Activated CD4-positive, alpha-beta memory T cell treated with anti-CD3 and anti-CD28 coated beads for 36 hours (primary cell): Measurements from ENCODE around the gene CELF4. TPM values are rescaled to one million over a fixed set of nuclear protein-coding genes. Genes with fewer than 3 reads are reported as not detected.

Source experiments
- CTCF ChIA-PET: fragments of 350-600 bp; sonication (Branson Sonifier 250); formaldehyde crosslinking; loops from one replicate; lab custom pipeline; 2021; ENCODE audit warnings: antibody characterized with exemption, inconsistent platforms; lab: Charles Lee
- POLR2A ChIA-PET: fragments of 350-600 bp; sonication (Branson Sonifier 250); formaldehyde crosslinking; loops from one replicate; lab custom pipeline; 2021; ENCODE audit warnings: antibody characterized with exemption; lab: Charles Lee
- DNase-seq: peaks from one replicate; pipeline ENCODE4 v3.0.0-alpha.2; 2020
- H3K27ac Mint-ChIP-seq: one replicate; pipeline ENCODE4 v1.8.0; 2021; ENCODE audit warnings: mixed read lengths
- H3K27me3 Mint-ChIP-seq: one replicate; pipeline ENCODE4 v1.8.0; 2021; ENCODE audit warnings: mixed read lengths
- H3K36me3 Mint-ChIP-seq: one replicate; pipeline ENCODE4 v1.8.0; 2021; ENCODE audit warnings: mixed read lengths
- H3K4me1 Mint-ChIP-seq: one replicate; pipeline ENCODE4 v1.8.0; 2021; ENCODE audit warnings: low read depth, mixed read lengths
- H3K4me3 Mint-ChIP-seq: one replicate; pipeline ENCODE4 v1.8.0; 2021; ENCODE audit warnings: mild to moderate bottlenecking, mixed read lengths
- H3K9me3 Mint-ChIP-seq: one replicate; pipeline ENCODE4 v1.8.0; 2021; ENCODE audit warnings: mixed read lengths
- intact Hi-C: fragments of 100-400 bp; cut with micrococcal nuclease; formaldehyde crosslinking; loops from one replicate; pipeline ENCODE4 v1.15.1; 2023
- total RNA-seq, 2 experiments: library from RNA; stranded (reverse); gene quantifications; one replicate each; pipeline ENCODE4 v1.2.3, GENCODE V29; 2021

The CELF4 gene
- total RNA-seq, 2 experiments from 2014 or later, result not detected

GRCh38 chr18:37586656-37587225, 21.1 kb upstream of the CELF4 start:
- ChIA-PET CTCF (no interaction called here), POLR2A (no interaction called here)
- H3K27me3 Mint-ChIP-seq, result no peaks in the 10 kb centered on the region
- no peak overlapping the region for H3K4me3 Mint-ChIP-seq
- DNase-seq, result no peak
- H3K4me1 Mint-ChIP-seq, result no peaks in the 10 kb centered on the region
- no peaks in the 10 kb centered on the region for H3K36me3 Mint-ChIP-seq
- no peak overlapping the region for H3K27ac Mint-ChIP-seq
- peaks cover 3% of the 10 kb centered on the region for H3K9me3 Mint-ChIP-seq
- intact Hi-C loops, result no loop called here

DNA sequence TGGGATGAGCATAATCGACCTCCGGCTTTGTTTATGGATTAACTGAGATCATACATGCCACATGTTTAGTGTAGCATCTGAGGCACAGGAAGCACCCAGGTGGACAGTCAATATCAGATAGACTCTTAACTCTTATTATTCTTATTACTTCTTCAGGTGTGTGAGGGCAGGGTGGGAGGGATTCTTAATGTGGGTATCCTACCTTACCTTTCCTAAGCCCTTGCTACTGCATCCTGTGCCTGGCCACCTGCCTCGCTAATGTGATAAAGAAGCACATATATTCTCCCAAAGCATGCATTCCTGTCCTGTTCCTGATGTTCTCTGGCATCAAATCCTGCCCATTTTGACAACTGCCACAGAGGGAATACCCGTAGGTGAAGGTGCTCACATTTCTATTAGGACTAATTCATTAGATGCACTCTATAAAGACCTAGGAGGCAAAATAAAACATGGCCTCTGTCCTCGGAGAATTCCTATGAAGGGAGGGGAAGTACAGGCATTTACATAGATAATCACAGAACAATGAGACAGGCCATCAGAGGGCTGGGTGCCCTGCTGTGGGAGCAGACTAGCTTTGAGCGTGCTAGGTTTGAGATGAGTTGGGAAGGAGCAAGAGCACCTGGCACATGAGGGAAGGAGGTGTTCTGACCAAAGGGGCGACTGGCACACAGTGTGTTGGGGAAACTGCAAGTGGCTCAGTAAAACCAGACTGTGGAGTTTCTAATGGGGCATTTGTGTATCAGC, 19.5 kb upstream of the CELF4 start:
- DNase-seq, result no peak
- Mint-ChIP-seq H3K4me1 (no peaks in the 10 kb centered on the region), H3K36me3 (no peaks in the 10 kb centered on the region), H3K9me3 (no peaks in the 10 kb centered on the region), H3K4me3 (no peak overlapping the region), H3K27me3 (peaks cover 2% of the 10 kb centered on the region), H3K27ac (no peak overlapping the region)
- POLR2A ChIA-PET, result no interaction called here
- intact Hi-C loops, result no loop called here
- CTCF ChIA-PET, result no interaction called here

DNA sequence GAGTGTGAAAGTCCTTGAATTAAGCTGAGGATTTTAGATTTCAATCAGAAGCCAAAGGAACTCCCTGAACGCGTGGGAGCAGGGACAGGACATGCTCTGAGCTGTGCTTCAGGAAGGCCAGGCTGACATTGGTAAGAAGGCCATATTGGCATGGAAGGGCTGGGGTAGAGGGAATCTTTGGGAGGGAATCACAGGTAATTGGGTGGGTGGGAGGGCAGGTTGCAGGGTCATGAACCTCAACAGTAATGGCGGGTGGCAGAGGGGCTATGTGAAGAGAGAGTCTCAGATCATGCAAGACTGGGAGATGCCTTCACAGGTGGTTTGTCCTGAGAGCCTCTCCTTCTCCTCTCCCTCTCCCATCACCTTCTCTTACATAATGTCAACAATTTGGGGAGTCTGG, 18.6 kb upstream of the CELF4 start:
- ChIA-PET CTCF (no interaction called here), POLR2A (no interaction called here)
- intact Hi-C loops, result no loop called here
- no peak for DNase-seq
- Mint-ChIP-seq H3K27ac (no peak overlapping the region), H3K27me3 (peaks cover 2% of the 10 kb centered on the region), H3K4me1 (no peaks in the 10 kb centered on the region), H3K36me3 (no peaks in the 10 kb centered on the region), H3K9me3 (no peaks in the 10 kb centered on the region), H3K4me3 (no peak overlapping the region)

- ChIA-PET CTCF (no interaction called here), POLR2A (no interaction called here)
- Mint-ChIP-seq H3K4me3 (no peak overlapping the region), H3K27me3 (peaks cover 2% of the 10 kb centered on the region), H3K27ac (no peak overlapping the region), H3K9me3 (no peaks in the 10 kb centered on the region), H3K4me1 (no peaks in the 10 kb centered on the region), H3K36me3 (no peaks in the 10 kb centered on the region)
- intact Hi-C loops, result no loop called here
- no peak for DNase-seq
These were observed 16.7 kb upstream of the CELF4 start for GRCh38 chr18:37582261-37582660.

GRCh38 chr18:37578886-37579513, 13.4 kb upstream of the CELF4 start:
- H3K27me3 Mint-ChIP-seq, result peaks cover 2% of the 10 kb centered on the region
- no peaks in the 10 kb centered on the region for H3K4me1 Mint-ChIP-seq
- H3K36me3 Mint-ChIP-seq, result no peaks in the 10 kb centered on the region
- no peak overlapping the region for H3K27ac Mint-ChIP-seq
- no peaks in the 10 kb centered on the region for H3K9me3 Mint-ChIP-seq
- ChIA-PET POLR2A (no interaction called here), CTCF (no interaction called here)
- H3K4me3 Mint-ChIP-seq, result no peak overlapping the region
- intact Hi-C loops, result no loop called here
- DNase-seq, result no peak

GRCh38 chr18:37578182-37578678, 12.6 kb upstream of the CELF4 start:
- Mint-ChIP-seq H3K4me1 (no peaks in the 10 kb centered on the region), H3K9me3 (no peaks in the 10 kb centered on the region), H3K27me3 (peaks cover 2% of the 10 kb centered on the region), H3K27ac (no peak overlapping the region), H3K36me3 (no peaks in the 10 kb centered on the region), H3K4me3 (no peak overlapping the region)
- ChIA-PET CTCF (no interaction called here), POLR2A (no interaction called here)
- DNase-seq, result no peak
- intact Hi-C loops, result no loop called here

DNA sequence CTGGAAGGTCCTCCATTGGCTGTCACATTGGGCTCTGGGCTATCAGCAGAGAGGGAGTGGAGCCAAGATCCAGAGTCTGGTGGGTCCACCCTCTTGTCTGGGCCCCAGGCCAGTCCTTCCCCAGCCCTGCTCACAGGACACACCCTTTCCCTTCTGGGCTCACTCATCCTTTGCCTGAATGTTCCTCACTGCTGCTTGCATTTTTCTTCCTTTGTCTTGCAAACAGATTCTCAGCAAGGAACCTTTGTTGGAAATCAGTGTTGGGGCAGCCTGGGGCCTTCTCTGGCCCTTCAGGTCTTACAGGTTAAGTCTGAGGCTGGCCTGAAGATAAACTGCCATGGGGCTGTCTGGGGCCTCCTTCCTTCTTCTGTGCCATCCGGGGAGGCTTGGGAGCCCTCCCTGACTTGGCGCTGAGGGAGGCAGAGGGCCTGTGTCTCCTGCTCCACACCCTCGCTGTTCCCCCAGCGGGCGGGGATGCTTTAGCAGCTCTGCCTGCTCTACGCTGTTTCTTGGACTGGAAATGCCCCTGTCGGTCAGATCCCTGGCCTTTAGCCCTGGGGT, 11.5 kb upstream of the CELF4 start:
- H3K9me3 Mint-ChIP-seq, result no peaks in the 10 kb centered on the region
- CTCF ChIA-PET, result no interaction called here
- POLR2A ChIA-PET, result no interaction called here
- intact Hi-C loops, result no loop called here
- H3K36me3 Mint-ChIP-seq, result no peaks in the 10 kb centered on the region
- H3K4me3 Mint-ChIP-seq, result no peak overlapping the region
- no peaks in the 10 kb centered on the region for H3K4me1 Mint-ChIP-seq
- no peak for DNase-seq
- no peak overlapping the region for H3K27ac Mint-ChIP-seq
- H3K27me3 Mint-ChIP-seq, result peaks cover 2% of the 10 kb centered on the region

DNA sequence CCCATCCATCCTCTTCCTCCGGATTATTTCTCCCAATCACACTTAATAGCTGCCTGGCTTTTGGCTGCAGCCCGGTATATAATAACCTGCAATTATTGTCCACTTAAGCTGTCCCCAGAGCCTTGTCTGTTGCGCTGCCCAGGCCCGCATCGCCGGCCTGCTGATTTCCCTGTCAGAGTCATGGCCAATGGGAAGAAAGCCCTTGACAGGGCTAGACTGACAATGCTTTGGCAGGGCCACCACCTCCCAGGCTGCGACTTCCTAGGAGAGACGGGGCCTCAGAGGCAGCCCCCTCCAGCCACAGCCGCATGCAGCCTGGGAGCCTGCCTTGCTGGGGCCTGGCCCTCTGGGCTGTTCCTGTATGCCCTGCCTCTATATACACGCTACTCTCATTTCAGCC, 10.0 kb upstream of the CELF4 start:
- no peaks in the 10 kb centered on the region for H3K4me1 Mint-ChIP-seq
- no peaks in the 10 kb centered on the region for H3K36me3 Mint-ChIP-seq
- no peaks in the 10 kb centered on the region for H3K9me3 Mint-ChIP-seq
- peaks cover 2% of the 10 kb centered on the region for H3K27me3 Mint-ChIP-seq
- ChIA-PET POLR2A (no interaction called here), CTCF (no interaction called here)
- H3K27ac Mint-ChIP-seq, result no peak overlapping the region
- DNase-seq, result no peak
- intact Hi-C loops, result no loop called here
- H3K4me3 Mint-ChIP-seq, result no peak overlapping the region

DNA sequence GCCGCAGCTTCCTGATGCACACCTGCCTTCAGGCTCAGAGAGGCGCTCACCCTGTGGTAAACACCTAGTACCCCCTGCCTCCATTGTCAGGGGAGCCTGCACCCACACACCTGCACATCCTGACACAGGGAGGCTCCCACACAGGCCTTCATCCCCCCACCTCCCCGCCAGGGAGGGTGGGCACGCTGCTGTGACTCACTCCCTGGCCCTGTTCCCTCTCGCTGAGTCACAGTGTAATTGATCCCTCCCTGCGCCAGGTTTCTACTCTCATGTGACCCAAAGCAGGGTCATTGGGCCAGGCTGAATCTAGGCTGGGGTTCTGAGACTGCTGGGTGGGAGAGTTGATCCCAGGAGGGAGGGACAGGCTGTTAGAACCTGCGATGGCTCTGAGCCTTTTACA, 8.5 kb upstream of the CELF4 start:
- Mint-ChIP-seq H3K36me3 (no peaks in the 10 kb centered on the region), H3K4me3 (no peak overlapping the region), H3K9me3 (no peaks in the 10 kb centered on the region), H3K27ac (no peak overlapping the region), H3K27me3 (peaks cover 17% of the 10 kb centered on the region), H3K4me1 (no peaks in the 10 kb centered on the region)
- ChIA-PET POLR2A (no interaction called here), CTCF (no interaction called here)
- no peak for DNase-seq
- intact Hi-C loops, result no loop called here

GRCh38 chr18:37572736-37573135, 7.1 kb upstream of the CELF4 start:
- no peak for DNase-seq
- Mint-ChIP-seq H3K27me3 (peaks cover 29% of the 10 kb centered on the region), H3K4me1 (peaks cover 6% of the 10 kb centered on the region), H3K27ac (no peak overlapping the region), H3K36me3 (no peaks in the 10 kb centered on the region), H3K4me3 (no peak overlapping the region), H3K9me3 (no peaks in the 10 kb centered on the region)
- intact Hi-C loops, result no loop called here
- CTCF ChIA-PET, result no interaction called here
- POLR2A ChIA-PET, result no interaction called here

GRCh38 chr18:37571266-37571665, 5.7 kb upstream of the CELF4 start:
- CTCF ChIA-PET, result interaction anchor here (0.6 kb wide), 1 partner anchor 1407 kb away, joined by 3 read pairs; no protein-coding TSS in a partner anchor
- DNase-seq, result no peak
- Mint-ChIP-seq H3K9me3 (no peaks in the 10 kb centered on the region), H3K4me3 (no peak overlapping the region), H3K36me3 (no peaks in the 10 kb centered on the region), H3K4me1 (peaks cover 11% of the 10 kb centered on the region), H3K27ac (no peak overlapping the region), H3K27me3 (peaks cover 35% of the 10 kb centered on the region)
- POLR2A ChIA-PET, result no interaction called here
- intact Hi-C loops, result no loop called here

GRCh38 chr18:37570336-37570930, 4.8 kb upstream of the CELF4 start:
- CTCF ChIA-PET, result no interaction called here
- H3K36me3 Mint-ChIP-seq, result no peaks in the 10 kb centered on the region

More at GRCh38 chr18:37570336-37570930, 4.8 kb upstream of the CELF4 start:
- Mint-ChIP-seq H3K9me3 (no peaks in the 10 kb centered on the region), H3K4me1 (peaks cover 12% of the 10 kb centered on the region), H3K27ac (no peak overlapping the region), H3K27me3 (peaks cover 39% of the 10 kb centered on the region), H3K4me3 (no peak overlapping the region)
- intact Hi-C loops, result no loop called here
- POLR2A ChIA-PET, result no interaction called here
- no peak for DNase-seq
